CD14-positive monocyte (primary cell): ENCODE data around the gene PRKCA. TPM values are rescaled to one million over a fixed set of nuclear protein-coding genes. Genes with fewer than 3 reads are reported as not detected.

Experiments used
- DNase-seq, 3 donors: peaks; one replicate each; pipeline ENCODE4 v3.0.0-alpha.2; 2011 to 2022
- H2AFZ ChIP-seq: 2 replicates; pipeline ENCODE4 v1.6.0; 2012; ENCODE audit warnings: mild to moderate bottlenecking, low read depth, low read length, inconsistent platforms; ENCODE audit not compliant: insufficient read depth, poor library complexity, severe bottlenecking
- H3K27ac ChIP-seq, 2 donors: 1 replicate in 1 of 2; 2 replicates in 1 of 2; pipeline ENCODE4 v1.5.1; 2012 to 2013; ENCODE audit warnings: low read length in 2 of 2, control low read depth in 1 of 2, inconsistent platforms in 1 of 2, low read depth in 1 of 2, mild to moderate bottlenecking in 1 of 2
- H3K27me3 ChIP-seq, 2 donors: one replicate each; pipeline versions ENCODE4 v1.6.0 to v1.6.1; 2011 to 2013; ENCODE audit warnings: low read length in 2 of 2; ENCODE audit not compliant: control insufficient read depth in 2 of 2, insufficient read depth in 2 of 2
- H3K36me3 ChIP-seq, 2 donors: replicated peaks in 1 of 2; 1 replicate in 1 of 2; 2 replicates in 1 of 2; pipeline versions ENCODE4 v1.5.1 to v1.6.1; 2012 to 2013; ENCODE audit warnings: low read length in 2 of 2, control low read depth in 1 of 2, inconsistent platforms in 1 of 2, mild to moderate bottlenecking in 1 of 2; ENCODE audit not compliant: insufficient read depth in 2 of 2, control insufficient read depth in 1 of 2
- H3K4me1 ChIP-seq, 2 donors: 1 replicate in 1 of 2; 2 replicates in 1 of 2; pipeline versions ENCODE4 v1.5.1 to v1.6.1; 2012 to 2013; ENCODE audit warnings: low read length in 2 of 2, control low read depth in 1 of 2, inconsistent platforms in 1 of 2, mild to moderate bottlenecking in 1 of 2, moderate library complexity in 1 of 2; ENCODE audit not compliant: insufficient read depth in 2 of 2, control insufficient read depth in 1 of 2
- H3K4me2 ChIP-seq: replicated peaks from 2 replicates; pipeline ENCODE3; 2012; ENCODE audit warnings: low read length, moderate library complexity, mild to moderate bottlenecking; ENCODE audit not compliant: poor library complexity, severe bottlenecking; ENCODE audit errors: extremely low read depth
- H3K4me3 ChIP-seq, 3 experiments: fragments of 200-600 bp in 1 of 3; sonication (generic) in 1 of 3; replicated peaks in 1 of 3; 1 replicate in 2 of 3; 2 replicates in 1 of 3; pipeline ENCODE4 v1.5.1; 2011 to 2013; ENCODE audit warnings: low read length in 3 of 3, mild to moderate bottlenecking in 3 of 3, control low read depth in 2 of 3, low read depth in 2 of 3, inconsistent platforms in 1 of 3, moderate library complexity in 1 of 3
- H3K79me2 ChIP-seq: 2 replicates; pipeline ENCODE4 v1.6.0; 2012; ENCODE audit warnings: mild to moderate bottlenecking, control low read depth, inconsistent platforms, low read length, moderate library complexity; ENCODE audit not compliant: insufficient read depth
- H3K9ac ChIP-seq: 2 replicates; pipeline ENCODE4 v1.6.0; 2017; ENCODE audit warnings: low read length, mild to moderate bottlenecking; ENCODE audit not compliant: insufficient read depth, poor library complexity, severe bottlenecking
- H3K9me3 ChIP-seq, 2 donors: replicated peaks in 1 of 2; 1 replicate in 1 of 2; 2 replicates in 1 of 2; pipeline versions ENCODE4 v1.5.1 to v1.6.1; 2012 to 2013; ENCODE audit warnings: low read length in 2 of 2, control low read depth in 1 of 2; ENCODE audit not compliant: control insufficient read depth in 1 of 2, insufficient read depth in 1 of 2
- H4K20me1 ChIP-seq: 2 replicates; pipeline ENCODE4 v1.6.0; 2012; ENCODE audit warnings: mild to moderate bottlenecking, low read length, control low read depth, moderate library complexity; ENCODE audit not compliant: insufficient read depth
- H3K27ac Mint-ChIP-seq, 7 donors: one replicate each; pipeline ENCODE4 v1.8.0; 2020; ENCODE audit warnings: mild to moderate bottlenecking in 7 of 7, mixed read lengths in 7 of 7, moderate library complexity in 6 of 7, inconsistent platforms in 2 of 7
- H3K27me3 Mint-ChIP-seq, 3 donors: one replicate each; pipeline ENCODE4 v1.8.0; 2021 to 2022; ENCODE audit warnings: low read depth in 3 of 3, mild to moderate bottlenecking in 3 of 3, mixed read lengths in 3 of 3, moderate library complexity in 3 of 3, inconsistent platforms in 1 of 3
- H3K36me3 Mint-ChIP-seq, 2 donors: one replicate each; pipeline ENCODE4 v1.8.0; 2020; ENCODE audit warnings: mixed read lengths in 2 of 2, inconsistent platforms in 1 of 2, mild to moderate bottlenecking in 1 of 2
- H3K4me1 Mint-ChIP-seq: one replicate; pipeline ENCODE4 v1.8.0; 2020; ENCODE audit warnings: mild to moderate bottlenecking, mixed read lengths
- H3K4me3 Mint-ChIP-seq, 2 donors: one replicate each; pipeline ENCODE4 v1.8.0; 2020; ENCODE audit warnings: mild to moderate bottlenecking in 2 of 2, mixed read lengths in 2 of 2, moderate library complexity in 1 of 2
- H3K9me3 Mint-ChIP-seq, 7 donors: one replicate each; pipeline ENCODE4 v1.8.0; 2020 to 2022; ENCODE audit warnings: mixed read lengths in 7 of 7, mild to moderate bottlenecking in 6 of 7, moderate library complexity in 6 of 7, inconsistent platforms in 2 of 7
- WGBS: methylation state at CpG from one replicate; pipeline ENCODE4 v1.1.5; 2013; ENCODE audit warnings: missing lambda C conversion rate; ENCODE audit not compliant: insufficient coverage; 5-methylcytosine and 5-hydroxymethylcytosine counted together
- intact Hi-C, 2 donors: fragments of 100-400 bp; cut with micrococcal nuclease; formaldehyde crosslinking; loops; one replicate each; pipeline versions ENCODE4 v1.15.0 to v1.15.1; 2023
- polyA plus RNA-seq, 3 donors: library from polyadenylated mRNA; depleted of rRNA in 1 of 3; unstranded in 2 of 3; stranded (reverse) in 1 of 3; fragments of 300-500 nt in 2 of 3; fragments of >200 nt in 1 of 3; fragmentation: Illumina TruSeq in 2 of 3; gene quantifications; 1 replicate in 2 of 3; 2 replicates in 1 of 3; pipeline ENCODE4 v1.2.3, GENCODE V29; 2012 to 2021
- TF ChIP-seq, protein P1 (sequence below): fragments of 200-600 bp; IDR thresholded peaks from one replicate; pipeline ENCODE4 v1.8.0; 2022; ENCODE audit warnings: antibody characterized with exemption, mild to moderate bottlenecking

The PRKCA gene
- polyA plus RNA-seq, 3 donors = 0.22 to 7.1 (median 0.30) TPM

DNA sequence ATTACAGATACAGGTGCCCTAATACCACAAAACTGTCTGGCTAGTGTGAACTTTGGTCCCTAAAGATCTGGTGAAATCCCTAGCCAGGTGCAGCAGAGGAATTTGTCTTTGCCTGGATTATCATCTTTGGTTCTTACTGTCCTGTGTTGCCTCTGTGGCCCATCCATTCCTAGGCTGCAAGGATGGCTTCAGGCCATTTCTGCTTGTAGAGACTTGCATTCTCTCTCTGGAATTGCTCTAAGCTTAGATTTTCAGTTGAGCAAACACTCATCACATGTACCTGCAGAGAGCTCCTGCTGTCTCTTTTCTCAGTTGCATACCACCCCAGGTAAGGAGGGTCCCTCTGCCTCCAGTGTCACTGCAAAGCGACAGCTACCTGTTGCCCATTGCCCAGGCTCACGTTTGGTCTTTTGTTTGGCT lies 114.9 kb downstream of the PRKCA start:
- Mint-ChIP-seq H3K4me3 (no peak overlapping the region), H3K36me3 (peaks cover 0 to 8% of the 10 kb centered on the region in 2 donors), H3K4me1 (peaks cover 16% of the 10 kb centered on the region), H3K27me3 (peaks cover 2 to 3% (median 2%) of the 10 kb centered on the region in 3 donors), H3K27ac (peak overlapping the region in 1 of 7 donors; percentile 63), H3K9me3 (peaks cover 0 to 5% (median 2%) of the 10 kb centered on the region in 7 donors)
- Histone ChIP-seq H3K9me3 (peaks cover 0 to 2% of the 10 kb centered on the region in 2 donors), H3K4me1 (peaks cover 14 to 16% of the 10 kb centered on the region in 2 donors), H3K4me3 (no peak overlapping the region), H4K20me1 (no peaks in the 10 kb centered on the region), H3K4me2 (no peak overlapping the region), H3K27me3 (no peaks in the 10 kb centered on the region), H3K27ac (no peak overlapping the region), H3K9ac (no peak overlapping the region), H3K36me3 (no peaks in the 10 kb centered on the region), H2AFZ (no peak overlapping the region), H3K79me2 (peaks cover 12% of the 10 kb centered on the region)
- DNase-seq = no peak
- no CpG with 5 or more reads among the region's 2 CpGs for WGBS
- intact Hi-C loops = no loop called here
- TF ChIP-seq, protein P1, sequence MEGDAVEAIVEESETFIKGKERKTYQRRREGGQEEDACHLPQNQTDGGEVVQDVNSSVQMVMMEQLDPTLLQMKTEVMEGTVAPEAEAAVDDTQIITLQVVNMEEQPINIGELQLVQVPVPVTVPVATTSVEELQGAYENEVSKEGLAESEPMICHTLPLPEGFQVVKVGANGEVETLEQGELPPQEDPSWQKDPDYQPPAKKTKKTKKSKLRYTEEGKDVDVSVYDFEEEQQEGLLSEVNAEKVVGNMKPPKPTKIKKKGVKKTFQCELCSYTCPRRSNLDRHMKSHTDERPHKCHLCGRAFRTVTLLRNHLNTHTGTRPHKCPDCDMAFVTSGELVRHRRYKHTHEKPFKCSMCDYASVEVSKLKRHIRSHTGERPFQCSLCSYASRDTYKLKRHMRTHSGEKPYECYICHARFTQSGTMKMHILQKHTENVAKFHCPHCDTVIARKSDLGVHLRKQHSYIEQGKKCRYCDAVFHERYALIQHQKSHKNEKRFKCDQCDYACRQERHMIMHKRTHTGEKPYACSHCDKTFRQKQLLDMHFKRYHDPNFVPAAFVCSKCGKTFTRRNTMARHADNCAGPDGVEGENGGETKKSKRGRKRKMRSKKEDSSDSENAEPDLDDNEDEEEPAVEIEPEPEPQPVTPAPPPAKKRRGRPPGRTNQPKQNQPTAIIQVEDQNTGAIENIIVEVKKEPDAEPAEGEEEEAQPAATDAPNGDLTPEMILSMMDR = no peak

GRCh38 chr17:66420961-66421371 lies 118.6 kb downstream of the PRKCA start:
- no peaks in the 10 kb centered on the region for H3K36me3 ChIP-seq
- H3K27ac Mint-ChIP-seq = peak overlapping the region; percentile 20 to 77 (median 69)
- peaks cover 12% of the 10 kb centered on the region for H3K79me2 ChIP-seq
- peaks cover 0 to 5% (median 0%) of the 10 kb centered on the region in 7 donors for H3K9me3 Mint-ChIP-seq
- H4K20me1 ChIP-seq = no peaks in the 10 kb centered on the region
- no peak overlapping the region for H3K4me3 Mint-ChIP-seq
- no peaks in the 10 kb centered on the region for H3K27me3 ChIP-seq
- no peak overlapping the region for H2AFZ ChIP-seq
- H3K9ac ChIP-seq = no peak overlapping the region
- peaks cover 20% of the 10 kb centered on the region for H3K4me1 Mint-ChIP-seq
- no peaks in the 10 kb centered on the region for H3K9me3 ChIP-seq
- DNase-seq = peak; percentile 41 to 69 (median 44)
- TF ChIP-seq, protein P1 = no peak
- WGBS = 64% methylated on average over 3 of the region's 3 CpGs
- no peak overlapping the region for H3K4me2 ChIP-seq
- intact Hi-C loops = no loop called here
- no peak overlapping the region for H3K4me3 ChIP-seq
- H3K4me1 ChIP-seq = peaks cover 14 to 18% of the 10 kb centered on the region in 2 donors
- H3K27me3 Mint-ChIP-seq = peaks cover 0 to 2% (median 2%) of the 10 kb centered on the region in 3 donors
- H3K36me3 Mint-ChIP-seq = peaks cover 4% of the 10 kb centered on the region in 2 donors
- H3K27ac ChIP-seq = peak overlapping the region in 1 of 2 donors; percentile 28
